AML-193 (cell line): Measurements from ENCODE around the gene AANAT.

ENCODE experiments used
- DNase-seq, 2 experiments: peaks; one replicate each; lab custom pipeline; 2025; lab: John Stamatoyannopoulos, UW

AANAT gene

DNA sequence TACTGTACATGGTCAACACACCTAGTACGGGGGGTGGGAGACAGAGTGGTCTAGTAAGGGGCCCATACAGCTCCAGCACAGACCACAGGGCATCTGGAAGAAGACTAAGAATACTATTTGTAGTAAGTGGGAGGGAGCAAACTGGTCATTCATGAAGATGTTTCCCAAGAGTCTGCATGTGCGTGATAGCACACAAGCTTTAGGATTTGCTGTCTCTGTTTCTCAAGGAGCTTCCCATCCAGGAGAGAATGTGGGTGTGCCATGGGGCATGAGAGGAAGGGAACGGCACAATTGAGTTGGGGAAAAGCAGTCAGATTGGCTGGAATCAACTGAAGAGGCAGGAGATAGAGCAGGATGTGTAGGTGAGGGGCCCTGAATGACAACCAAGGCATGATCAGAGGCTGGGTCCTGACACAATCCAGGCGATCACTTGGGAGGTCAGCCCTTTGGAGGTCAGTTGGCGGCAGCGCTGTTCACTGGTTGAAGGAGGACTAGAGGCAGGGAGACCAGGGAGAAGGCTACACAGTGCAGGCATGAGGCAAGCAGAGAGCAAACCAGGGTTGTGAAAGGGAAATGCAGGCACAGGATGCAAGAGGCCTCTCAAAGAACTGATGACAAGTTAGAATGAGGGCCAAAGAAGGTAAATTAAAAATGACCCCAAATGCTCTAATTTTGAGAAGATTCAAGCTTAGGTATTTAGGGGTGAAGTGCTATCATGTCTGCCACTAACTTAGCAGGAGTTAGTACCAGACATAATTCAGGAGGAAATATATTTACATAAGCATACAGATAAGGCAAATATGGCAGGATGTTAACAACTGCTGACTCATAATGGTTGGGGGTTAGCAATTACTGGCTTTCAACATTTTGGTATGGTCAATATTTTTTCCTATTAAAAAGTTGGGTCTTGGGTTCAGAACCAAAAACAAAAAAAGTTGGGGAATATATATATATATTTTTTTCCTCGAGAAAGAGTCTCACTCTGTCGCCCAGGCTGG lies 24.8 kb upstream of the AANAT start:
- DNase-seq: peak in 1 of 2 experiments; percentile 15

DNA sequence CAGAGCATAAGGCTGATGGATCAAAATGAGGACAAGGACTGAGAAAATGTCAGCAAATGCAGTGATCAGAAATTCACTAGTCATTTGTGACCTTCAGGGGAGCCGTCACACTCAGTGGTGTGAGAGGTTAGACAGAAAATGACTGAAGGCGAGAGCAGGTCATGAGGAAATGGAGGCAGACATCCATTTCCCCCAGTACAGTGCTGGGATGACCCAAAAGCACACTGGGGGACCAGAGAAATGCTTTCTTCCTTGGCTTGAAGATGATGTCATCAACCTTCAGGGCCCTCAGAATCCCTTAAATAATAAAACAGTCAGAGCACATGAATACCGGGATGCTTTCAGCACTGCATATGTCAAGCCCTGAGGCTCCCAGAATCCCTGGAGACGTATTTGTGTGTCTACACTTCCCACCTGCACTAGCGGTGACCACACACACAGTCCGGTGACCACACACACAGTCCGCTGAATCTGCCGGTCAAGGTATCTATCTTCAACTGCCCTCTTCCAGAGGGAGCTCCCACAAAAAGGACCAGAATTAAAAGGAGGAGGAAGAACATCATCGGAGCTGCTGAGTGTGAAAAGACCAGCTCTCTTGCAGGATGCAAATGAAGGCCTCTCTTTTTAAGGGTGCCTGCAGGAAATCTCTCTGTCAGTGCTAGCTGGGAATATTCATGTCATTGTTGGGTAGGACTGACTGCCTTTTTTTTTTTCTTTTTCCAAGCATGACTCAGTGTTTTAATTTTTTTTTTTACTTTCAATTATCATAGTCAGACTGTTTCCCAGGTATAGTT lies 22.7 kb upstream of the AANAT start:
- DNase-seq: no peak

DNA sequence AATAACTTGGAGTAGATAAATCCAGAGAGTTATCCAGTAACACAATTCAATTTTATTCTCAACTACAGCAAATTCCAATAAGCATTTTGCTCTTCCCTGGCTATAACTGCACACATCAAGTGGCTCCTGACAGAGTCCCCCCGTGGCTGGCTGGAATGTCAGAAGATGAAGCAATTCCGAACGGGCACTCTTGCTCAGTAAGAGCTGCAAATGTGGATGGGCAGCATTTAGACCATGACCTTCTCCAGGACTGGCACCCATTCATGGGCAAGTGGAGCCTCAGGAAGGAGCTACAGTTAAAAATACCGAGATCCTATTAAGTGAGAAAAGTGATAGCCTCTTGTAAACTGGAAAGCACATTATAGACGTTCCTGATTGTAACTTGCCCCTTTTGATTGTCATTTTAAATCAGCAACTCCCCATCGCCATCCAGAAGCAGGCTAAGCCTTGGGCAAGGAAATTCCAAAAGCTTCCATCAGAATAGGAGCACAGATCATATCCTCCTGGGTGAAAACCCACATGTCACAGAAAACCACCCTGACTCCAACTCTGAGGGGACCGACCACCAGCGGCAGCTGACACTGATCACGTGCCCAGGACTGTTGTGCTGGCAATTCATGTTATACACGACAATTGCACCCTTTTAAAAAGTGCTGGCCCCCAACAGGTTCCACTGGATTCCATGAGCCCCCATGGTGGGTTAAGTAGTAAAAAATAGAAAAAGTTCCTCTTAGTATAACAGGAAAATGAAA lies 21.5 kb upstream of the AANAT start:
- no peak for DNase-seq

DNA sequence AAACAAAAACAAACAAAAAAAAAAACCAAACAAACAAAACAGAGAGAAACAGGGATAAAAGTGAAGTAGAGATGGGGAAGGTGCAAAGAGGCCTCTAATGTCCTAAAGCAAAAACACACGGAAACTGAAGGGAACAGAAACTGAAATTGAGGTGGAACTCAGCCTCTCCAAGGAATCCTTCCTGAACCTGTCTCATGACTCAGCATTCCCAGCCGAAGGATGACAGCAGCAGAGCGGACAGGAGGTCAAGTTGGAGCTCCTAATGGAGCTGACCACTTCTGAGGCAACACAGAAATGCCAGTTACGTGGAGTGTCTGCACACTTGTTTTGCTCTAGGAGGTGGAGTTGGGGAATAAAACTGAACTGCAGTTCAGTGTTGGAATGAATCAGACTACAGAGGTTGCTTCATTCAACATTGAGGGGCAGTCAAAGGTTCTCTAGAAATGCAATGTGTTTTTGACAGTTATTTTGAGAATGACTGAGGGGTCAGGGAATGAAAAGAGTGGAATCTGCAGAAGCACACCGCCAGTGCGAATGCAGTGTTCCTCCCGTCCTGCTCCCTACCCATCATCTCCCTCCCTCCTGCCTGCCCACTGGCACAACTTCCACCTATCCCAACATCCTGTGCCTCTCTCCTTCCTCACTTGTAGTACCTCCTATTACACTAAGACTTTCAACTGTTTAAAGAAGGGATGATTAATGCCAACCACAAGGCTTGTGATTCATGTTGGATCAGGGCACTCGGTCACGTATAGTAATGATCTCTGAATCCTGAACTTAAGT lies 20.8 kb upstream of the AANAT start:
- DNase-seq: no peak

DNA sequence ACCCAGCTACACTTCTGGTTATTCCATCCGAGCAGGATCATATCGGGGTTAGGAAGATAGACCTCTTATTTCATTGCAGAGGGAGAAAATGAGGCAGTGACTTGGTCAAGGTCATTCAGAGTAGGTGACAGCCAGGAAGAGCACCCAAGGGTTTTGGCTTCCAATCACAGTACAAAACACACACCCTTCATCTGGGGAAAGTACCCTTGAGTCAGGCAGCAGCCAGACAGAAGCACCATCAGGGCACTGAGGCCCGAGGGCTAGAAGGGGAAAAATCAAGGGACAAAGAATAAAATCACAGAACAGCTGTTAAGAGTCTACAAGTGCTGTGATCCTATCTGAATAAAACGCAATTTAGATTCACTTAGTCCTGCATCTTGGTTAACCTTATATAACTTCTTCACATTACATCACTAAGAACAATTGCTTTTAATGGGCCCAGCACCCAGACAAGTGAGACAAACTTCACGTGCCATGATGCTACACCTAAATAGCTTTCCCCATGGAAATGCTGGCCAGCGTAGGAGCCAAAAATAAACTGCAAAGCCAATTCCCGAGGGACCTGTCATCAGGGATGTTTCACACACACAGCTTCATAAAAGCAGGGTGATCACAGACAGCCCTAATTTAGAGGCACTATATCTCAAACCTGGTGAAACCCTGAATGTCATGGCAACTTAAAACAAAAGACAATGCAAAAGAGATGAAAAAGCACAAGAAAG lies 19.3 kb upstream of the AANAT start:
- DNase-seq: no peak

DNA sequence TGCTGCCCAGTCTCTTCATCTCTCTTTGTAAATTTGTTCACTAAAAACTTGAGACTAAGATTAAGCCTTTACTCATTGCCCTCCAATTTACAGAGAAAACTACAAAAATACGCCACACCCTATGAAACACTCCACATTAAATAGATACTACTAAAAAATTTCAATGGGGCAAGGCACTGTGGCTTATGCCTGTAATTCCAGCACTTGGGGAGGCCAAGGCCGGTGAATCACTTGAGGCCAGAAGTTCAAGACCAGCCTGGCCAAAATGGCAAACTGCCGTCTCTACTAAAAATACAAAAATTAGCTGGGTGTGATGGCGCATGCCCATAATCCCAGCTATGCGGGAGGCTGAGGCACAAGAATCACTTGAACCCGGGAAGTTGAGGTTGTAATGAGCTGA lies 18.3 kb upstream of the AANAT start:
- no peak for DNase-seq

DNA sequence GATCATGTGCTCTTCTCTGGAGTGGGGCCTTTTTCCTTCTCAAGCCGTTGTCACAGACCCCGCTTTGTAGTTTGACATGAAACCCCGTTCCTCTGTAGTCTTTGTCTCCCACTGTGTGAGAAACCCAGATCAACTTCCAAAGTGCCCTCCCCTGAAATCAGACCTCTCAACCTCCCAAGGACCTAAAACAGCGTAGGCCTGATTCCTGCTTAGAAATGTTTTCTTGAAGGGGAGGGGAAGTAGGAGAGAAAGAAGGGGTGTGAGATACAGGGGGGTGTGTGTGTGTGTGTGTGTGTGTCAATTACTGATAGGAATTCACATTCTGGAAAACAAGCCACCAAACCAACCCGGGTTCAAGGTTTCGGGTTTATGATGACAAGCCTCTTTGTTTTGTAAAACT lies 15.9 kb upstream of the AANAT start:
- DNase-seq: no peak

DNA sequence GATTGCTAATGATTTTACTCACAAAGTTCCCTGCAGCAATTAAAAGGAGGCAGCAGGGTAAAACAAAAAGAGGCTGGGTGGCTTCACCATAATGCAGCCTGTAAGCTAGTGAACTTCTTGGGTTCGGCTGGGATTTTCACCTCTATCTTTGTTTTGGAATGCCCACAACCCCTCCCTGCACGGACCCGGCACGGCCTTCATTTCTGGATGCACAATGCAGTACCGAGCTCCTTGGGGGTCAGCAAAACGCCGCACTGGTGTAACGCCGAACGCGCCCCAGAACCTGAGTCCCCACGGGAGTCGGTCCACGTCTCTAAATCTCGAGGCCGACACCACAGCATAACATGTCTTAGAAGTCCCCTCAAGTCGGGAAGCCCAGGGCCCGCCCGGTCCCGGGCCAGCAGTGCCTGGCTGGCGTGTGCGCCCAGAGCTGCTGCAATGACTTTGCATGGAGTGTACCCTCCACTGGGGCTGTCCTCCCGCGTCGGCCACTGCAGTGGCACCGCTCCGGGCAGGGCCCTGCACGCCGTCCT lies 15.2 kb upstream of the AANAT start:
- peak in 1 of 2 experiments; percentile 32 for DNase-seq

DNA sequence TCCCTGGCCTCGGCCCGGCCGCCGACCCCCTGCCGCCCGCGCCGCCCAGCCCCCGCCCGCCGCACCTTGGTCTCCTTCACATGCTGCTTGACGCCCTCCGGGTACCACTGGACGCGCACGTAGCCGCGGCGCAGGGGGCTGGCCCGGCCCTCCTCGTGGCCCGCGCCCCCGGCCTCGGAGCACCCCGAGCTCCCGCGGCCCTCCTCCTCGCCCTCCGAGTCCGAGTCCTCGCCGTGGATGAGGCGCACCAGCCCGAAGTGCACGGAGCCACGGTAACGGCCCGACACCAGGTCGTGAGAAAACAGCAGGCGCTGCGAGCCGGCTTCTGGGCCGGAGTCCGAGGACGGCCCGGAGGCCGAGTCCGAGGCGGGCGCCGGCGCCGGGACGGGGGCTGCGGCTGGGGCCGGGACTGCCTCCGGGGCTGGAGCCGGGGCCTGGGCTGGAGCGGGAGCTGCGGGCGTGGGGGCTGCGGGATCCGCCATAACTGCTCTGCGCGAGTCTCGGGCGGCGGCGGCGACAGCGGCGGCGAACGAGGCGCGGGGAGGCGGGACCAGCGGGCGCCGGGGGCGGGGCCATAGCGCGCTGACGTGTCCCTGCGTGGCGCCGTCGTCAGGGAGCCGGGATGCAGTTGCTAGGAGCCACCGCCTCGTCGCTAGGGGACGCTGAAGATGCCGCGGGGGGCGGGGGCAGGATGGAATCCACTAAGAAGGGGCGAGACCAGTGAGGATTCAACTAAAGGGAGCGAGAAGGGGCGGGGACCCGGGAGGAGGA lies 14.6 kb upstream of the AANAT start, which contains the start of gene UBE2O:
Gene UBE2O (minus strand): TSS at position 493 of the 771 bp plus-strand sequence. CDS start 11 bp downstream, at position 482.
- DNase-seq: peak; percentile 84 to 90

DNA sequence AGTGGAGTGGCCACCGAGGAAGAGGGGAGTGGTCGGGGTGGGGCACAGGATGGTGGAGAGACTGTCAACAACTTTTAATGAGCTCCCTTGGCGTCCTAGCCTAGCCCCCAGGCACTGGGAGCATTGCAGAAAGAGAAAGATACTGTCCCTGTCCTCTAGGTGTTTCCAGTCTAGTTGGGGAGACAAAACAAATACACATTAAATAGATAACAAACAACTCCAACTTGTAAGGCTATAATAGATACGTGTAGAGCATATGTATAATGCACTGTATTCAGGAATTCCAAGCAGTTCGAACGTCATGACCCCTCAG lies 14.0 kb upstream of the AANAT start:
- no peak for DNase-seq

DNA sequence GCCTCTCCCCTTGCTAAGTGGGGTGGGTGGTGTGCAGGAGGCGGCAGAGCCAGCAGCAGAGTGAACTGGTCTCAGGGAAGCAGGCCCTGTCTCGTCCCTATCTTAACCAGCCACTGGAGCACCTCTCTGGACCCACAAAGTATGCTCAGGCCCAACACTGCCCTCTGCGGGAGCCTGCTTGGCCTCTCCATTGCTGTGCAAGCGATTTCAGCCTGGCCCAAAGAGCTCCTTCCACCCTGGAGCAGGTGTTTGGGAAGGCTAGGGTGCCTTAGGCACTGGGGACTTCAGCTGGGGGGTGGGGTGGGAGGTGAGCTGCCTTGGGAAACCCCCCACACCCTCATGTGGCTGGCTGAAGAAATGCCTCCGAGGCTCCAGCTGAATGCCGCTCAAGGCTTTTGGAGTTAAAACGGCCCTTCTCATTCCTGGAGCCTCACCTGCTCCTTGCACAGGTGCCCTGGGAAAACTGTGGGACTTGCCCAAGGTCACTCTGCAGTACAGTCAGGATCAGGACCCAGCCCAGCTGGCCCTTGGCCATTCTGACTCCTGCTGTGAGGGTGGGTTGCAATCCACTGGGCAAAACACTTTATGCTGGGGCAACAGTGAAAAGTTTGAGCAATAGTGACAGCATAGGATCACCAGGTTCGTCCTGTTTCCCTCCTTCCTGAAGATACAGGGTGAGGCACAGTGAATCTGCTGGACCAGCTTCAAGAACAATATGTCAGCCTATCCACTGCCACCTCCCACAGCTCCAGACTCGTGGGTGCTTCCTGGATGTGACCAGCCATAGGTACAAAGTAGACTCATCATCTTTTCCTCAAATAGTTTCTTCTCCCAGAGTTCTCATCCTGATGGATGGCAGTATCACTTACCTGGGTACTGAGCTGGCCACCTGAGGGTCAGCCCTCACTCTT lies 8.6 kb upstream of the AANAT start:
- peak; percentile 48 to 55 for DNase-seq

DNA sequence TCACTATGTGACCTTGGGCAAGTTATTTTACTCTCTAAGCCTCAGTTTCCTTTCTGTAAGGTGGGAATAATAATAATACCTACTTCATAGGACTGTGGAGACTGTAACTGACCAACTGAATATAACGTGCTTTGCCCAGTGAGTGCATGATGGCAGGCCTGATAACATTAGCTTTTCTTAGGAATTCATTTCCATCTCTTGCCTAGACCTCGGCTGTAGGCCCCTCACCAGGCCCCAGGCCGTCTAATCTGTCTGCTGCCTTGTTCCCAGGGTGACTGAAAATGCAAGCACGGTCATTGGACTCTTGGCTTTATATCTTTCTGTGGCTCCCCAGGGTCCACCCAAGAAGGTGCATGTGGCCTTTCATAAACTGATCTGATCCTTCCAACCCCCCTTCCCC lies 7.7 kb upstream of the AANAT start:
- DNase-seq: no peak

DNA sequence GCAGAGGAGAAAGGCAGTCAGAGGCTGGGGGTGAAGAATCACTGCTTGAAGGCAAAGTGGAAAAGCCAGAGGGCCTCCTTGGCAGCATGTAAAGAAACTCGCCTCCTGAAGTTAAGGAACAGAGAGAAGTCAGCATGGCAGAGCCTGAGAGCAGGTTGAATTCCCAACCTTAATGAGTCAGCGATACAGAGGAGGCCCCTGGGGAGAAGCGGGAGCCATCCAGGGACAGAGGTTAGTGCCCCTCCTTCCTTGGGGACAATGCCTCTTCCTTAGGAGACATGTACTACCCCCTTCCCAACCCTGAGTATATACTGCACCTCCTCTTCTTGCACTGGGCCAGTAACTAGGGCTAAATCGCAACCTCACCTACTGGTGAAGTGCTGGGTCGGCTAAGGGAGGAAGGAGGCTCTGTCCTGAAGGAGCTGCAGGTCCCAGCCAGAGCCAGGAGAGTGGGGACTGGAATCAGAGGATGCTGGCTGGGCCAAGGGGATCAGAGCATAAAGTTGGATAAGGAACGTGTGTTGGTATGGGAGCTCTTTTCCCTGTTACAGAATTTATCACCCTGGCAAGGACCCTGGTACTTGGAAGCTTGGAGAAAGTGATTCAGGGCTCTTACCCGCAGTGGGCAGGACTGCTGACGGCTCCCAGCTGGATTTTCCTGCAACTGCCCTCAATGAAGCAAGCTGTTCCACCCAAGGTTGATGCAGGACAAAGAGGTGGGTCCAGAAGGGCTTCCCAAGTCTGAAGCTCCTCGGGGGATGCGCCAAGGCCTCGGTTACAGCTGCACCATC lies 5.4 kb upstream of the AANAT start:
- DNase-seq: no peak

DNA sequence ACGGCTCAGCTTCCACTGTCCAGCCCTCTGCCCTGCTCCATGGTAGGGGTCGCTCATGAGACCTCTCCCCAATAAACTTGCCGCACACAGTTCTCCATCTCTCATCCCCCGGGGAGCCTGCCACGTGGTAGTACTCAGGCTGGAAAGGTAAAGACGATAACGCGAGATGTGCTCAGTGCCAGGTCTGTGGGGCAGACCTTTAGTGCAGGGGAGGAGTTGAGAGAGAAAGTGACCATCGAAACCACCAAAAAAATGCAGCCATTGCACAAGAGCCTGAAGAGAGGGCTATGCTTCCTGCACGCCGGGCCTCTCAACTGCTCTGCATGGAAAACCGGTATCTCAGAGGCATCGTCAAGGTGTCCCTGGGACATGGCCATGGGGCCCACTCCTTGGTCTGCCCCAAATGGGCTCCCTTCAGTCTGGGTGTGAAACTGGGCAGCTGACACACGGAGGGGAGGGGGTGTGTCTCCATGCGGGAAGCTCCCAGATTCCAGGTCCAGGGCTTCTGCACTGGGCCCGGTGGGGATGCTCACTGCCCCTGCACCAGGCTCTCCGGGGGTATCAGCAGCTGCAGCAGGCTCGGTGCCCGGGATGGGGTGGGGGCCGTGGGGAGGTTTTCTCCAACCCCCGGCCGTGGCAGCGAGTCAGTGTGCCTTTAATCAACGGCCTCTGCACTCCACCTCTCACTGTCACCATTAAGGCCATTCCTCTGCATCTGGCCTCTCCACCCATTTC lies 4.7 kb upstream of the AANAT start:
- no peak for DNase-seq

DNA sequence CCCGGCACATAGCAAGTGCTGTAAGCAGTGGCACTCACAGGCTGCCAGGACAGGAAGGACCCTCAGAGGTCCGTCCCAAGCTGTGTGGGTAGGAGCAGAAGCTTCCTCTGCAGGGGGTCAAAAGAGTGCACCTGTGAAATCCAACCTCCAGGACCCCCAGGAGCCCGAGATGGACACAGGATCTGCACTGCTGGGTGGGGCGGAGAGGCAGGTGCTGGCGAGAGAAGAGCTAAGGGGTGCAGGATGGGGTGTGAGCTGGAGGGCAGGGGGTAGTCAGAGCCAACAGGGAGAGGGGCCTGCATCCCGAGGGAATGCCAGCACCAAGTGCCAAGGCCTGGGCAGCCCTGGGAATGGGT lies 650 bp upstream of the AANAT start:
- DNase-seq: no peak

DNA sequence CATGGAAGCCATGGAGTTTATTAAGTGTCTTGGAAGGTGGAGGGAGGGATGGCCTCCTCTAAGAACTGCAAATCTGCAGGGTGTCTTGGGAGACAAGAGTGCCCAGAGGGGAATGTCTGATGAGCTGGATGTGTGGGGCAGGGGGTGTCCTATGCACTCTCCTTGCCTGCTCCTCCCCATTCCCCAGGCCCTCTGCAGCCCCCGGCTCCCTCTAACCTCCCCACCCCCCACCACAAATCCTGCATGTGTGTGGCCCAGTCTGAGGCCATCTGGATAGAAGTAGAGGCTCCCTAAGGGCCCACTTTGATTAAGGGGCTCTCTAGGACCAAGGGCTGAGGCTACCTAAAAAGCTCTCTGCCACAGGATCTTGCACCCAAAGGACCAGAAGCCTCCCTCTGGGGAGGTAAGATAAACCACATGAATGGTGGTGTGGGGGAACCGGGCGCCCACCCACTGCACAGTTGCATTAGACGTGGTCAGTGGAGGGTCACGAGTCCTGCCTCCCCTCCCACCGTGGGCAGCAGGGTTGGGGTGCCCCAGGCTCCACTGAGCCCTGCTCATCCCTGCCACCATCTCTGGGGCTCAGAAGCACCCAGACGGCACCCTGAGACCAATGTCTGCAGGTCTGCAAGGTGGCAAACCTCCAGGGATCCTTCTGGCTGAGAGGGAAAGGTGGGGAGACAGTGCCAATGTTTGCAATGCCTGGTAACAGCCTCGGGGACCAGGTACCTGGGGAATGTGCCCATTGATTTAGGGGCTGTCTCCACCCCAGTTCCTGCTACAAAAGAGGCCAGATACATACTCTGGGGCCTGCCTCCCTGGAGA lies 618 bp downstream of the AANAT start:
- DNase-seq: no peak
